HepG2 (cell line): ENCODE data around the gene SAPCD2.

ENCODE experiments used
- MYNN ChIP-seq: sonication (generic); formaldehyde crosslinking; IDR thresholded peaks from 2 replicates; pipeline ENCODE4 v1.4.0; 2020; ENCODE audit warnings: mild to moderate bottlenecking, low read depth, missing genetic modification reagents
- NR2C2 ChIP-seq: sonication (generic); formaldehyde crosslinking; IDR thresholded peaks from 2 replicates; pipeline ENCODE4 v1.4.0; 2020; ENCODE audit warnings: missing genetic modification reagents, mild to moderate bottlenecking, moderate library complexity, borderline replicate concordance
- POLR2A ChIP-seq, 2 experiments: IDR thresholded peaks; 2 replicates each; pipeline ENCODE4 v1.6.1; 2011; ENCODE audit warnings: low read depth in 2 of 2, low read length in 2 of 2, mild to moderate bottlenecking in 1 of 2, moderate library complexity in 1 of 2; ENCODE audit not compliant: insufficient read depth in 1 of 2
- SMARCE1 ChIP-seq: fragments of 450-650 bp; IDR thresholded peaks from 2 replicates; pipeline ENCODE4 v1.6.1; 2017; ENCODE audit warnings: borderline replicate concordance
- TRIM24 ChIP-seq: sonication (generic); formaldehyde crosslinking; IDR thresholded peaks from 2 replicates; pipeline ENCODE4 v1.8.0; 2022; ENCODE audit warnings: mild to moderate bottlenecking, missing genetic modification reagents
- ZBTB38 ChIP-seq: sonication (generic); formaldehyde crosslinking; IDR thresholded peaks from 2 replicates; pipeline ENCODE4 v1.5.1; 2020; ENCODE audit warnings: mild to moderate bottlenecking, missing genetic modification reagents
- ZNF589 ChIP-seq: sonication (generic); formaldehyde crosslinking; conservative IDR thresholded peaks from 2 replicates; pipeline ENCODE4 v1.8.0; 2022; ENCODE audit warnings: mild to moderate bottlenecking, moderate library complexity, missing genetic modification reagents
- TF ChIP-seq, protein P1 (sequence below): sonication (generic); formaldehyde crosslinking; IDR thresholded peaks from 2 replicates; pipeline ENCODE4 v1.5.0; 2020; ENCODE audit warnings: mild to moderate bottlenecking, missing genetic modification reagents, moderate library complexity
- TF ChIP-seq, protein P2 (sequence below): sonication (generic); formaldehyde crosslinking; IDR thresholded peaks from 2 replicates; pipeline ENCODE4 v1.4.0; 2020; ENCODE audit warnings: missing genetic modification reagents
- TF ChIP-seq, protein P3 (sequence below): sonication (generic); formaldehyde crosslinking; IDR thresholded peaks from 2 replicates; pipeline ENCODE4 v1.5.1; 2020; ENCODE audit warnings: mild to moderate bottlenecking, missing genetic modification reagents, moderate library complexity
- TF ChIP-seq, protein P4 (sequence below): conservative IDR thresholded peaks from 2 replicates; pipeline ENCODE4 v1.6.1; 2018; ENCODE audit warnings: missing genetic modification reagents

DNA sequence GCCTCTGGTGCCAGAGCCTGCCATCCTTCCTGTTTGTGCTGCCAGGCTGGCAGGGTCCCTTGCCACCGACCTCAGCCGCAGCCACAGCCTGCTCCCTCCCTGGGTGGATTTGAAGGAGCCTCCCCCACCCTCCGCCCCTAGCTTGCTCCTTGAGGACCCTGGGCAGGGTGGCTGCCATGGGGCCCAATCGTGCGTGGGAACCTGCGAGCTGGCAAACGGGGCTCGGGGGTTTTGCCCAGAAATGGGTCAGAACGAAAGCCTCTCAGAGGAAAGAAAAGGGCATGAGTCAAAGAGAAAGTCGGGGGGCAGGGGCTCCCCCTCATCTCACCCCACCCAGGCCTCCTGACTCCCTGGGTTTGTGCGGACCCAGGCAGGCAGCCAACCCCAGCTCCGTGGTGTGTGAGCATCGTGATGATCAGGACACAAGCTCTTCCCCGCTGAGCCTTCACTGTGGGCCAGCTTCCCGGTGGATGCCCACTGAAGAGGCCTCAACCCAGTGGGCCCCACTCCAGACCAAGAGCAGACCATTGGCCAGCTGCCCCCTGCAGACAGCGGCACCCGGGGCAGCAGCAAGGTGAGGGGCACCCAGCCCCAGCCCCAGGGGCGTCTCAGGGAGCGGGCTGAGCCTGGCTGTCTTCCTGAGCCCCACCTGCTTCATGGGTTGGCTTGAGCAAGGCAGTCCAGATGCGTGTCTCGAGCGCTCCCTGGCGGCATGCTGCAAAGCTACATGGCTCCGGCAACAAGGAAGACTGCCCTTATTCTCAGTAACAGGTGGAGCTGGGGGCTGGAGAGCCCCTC, 35.4 kb downstream of the SAPCD2 start:
- TF ChIP-seq, protein P1, sequence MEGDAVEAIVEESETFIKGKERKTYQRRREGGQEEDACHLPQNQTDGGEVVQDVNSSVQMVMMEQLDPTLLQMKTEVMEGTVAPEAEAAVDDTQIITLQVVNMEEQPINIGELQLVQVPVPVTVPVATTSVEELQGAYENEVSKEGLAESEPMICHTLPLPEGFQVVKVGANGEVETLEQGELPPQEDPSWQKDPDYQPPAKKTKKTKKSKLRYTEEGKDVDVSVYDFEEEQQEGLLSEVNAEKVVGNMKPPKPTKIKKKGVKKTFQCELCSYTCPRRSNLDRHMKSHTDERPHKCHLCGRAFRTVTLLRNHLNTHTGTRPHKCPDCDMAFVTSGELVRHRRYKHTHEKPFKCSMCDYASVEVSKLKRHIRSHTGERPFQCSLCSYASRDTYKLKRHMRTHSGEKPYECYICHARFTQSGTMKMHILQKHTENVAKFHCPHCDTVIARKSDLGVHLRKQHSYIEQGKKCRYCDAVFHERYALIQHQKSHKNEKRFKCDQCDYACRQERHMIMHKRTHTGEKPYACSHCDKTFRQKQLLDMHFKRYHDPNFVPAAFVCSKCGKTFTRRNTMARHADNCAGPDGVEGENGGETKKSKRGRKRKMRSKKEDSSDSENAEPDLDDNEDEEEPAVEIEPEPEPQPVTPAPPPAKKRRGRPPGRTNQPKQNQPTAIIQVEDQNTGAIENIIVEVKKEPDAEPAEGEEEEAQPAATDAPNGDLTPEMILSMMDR (CRISPR knock-in tag), result peak; percentile 99
- no peak for TF ChIP-seq SMARCE1
- TF ChIP-seq ZNF589 (CRISPR knock-in tag), result no peak
- no peak for TF ChIP-seq MYNN (CRISPR knock-in tag)
- TF ChIP-seq, protein P2, sequence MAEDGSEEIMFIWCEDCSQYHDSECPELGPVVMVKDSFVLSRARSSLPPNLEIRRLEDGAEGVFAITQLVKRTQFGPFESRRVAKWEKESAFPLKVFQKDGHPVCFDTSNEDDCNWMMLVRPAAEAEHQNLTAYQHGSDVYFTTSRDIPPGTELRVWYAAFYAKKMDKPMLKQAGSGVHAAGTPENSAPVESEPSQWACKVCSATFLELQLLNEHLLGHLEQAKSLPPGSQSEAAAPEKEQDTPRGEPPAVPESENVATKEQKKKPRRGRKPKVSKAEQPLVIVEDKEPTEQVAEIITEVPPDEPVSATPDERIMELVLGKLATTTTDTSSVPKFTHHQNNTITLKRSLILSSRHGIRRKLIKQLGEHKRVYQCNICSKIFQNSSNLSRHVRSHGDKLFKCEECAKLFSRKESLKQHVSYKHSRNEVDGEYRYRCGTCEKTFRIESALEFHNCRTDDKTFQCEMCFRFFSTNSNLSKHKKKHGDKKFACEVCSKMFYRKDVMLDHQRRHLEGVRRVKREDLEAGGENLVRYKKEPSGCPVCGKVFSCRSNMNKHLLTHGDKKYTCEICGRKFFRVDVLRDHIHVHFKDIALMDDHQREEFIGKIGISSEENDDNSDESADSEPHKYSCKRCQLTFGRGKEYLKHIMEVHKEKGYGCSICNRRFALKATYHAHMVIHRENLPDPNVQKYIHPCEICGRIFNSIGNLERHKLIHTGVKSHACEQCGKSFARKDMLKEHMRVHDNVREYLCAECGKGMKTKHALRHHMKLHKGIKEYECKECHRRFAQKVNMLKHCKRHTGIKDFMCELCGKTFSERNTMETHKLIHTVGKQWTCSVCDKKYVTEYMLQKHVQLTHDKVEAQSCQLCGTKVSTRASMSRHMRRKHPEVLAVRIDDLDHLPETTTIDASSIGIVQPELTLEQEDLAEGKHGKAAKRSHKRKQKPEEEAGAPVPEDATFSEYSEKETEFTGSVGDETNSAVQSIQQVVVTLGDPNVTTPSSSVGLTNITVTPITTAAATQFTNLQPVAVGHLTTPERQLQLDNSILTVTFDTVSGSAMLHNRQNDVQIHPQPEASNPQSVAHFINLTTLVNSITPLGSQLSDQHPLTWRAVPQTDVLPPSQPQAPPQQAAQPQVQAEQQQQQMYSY (CRISPR knock-in tag), result no peak
- TF ChIP-seq, protein P3, sequence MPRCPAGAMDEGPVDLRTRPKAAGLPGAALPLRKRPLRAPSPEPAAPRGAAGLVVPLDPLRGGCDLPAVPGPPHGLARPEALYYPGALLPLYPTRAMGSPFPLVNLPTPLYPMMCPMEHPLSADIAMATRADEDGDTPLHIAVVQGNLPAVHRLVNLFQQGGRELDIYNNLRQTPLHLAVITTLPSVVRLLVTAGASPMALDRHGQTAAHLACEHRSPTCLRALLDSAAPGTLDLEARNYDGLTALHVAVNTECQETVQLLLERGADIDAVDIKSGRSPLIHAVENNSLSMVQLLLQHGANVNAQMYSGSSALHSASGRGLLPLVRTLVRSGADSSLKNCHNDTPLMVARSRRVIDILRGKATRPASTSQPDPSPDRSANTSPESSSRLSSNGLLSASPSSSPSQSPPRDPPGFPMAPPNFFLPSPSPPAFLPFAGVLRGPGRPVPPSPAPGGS (CRISPR knock-in tag), result no peak
- TF ChIP-seq POLR2A (IDR thresholded peaks at IDR 0.05; ENCODE audit: insufficient read depth in 1 of 2, low read depth in 2 of 2, low read length in 2 of 2), result no peak
- TF ChIP-seq NR2C2 (CRISPR knock-in tag), result no peak
- TF ChIP-seq ZBTB38, result peak; percentile 34; the same call in 1 of the 2 replicates
- no peak for TF ChIP-seq TRIM24 (CRISPR knock-in tag)
- TF ChIP-seq, protein P4, sequence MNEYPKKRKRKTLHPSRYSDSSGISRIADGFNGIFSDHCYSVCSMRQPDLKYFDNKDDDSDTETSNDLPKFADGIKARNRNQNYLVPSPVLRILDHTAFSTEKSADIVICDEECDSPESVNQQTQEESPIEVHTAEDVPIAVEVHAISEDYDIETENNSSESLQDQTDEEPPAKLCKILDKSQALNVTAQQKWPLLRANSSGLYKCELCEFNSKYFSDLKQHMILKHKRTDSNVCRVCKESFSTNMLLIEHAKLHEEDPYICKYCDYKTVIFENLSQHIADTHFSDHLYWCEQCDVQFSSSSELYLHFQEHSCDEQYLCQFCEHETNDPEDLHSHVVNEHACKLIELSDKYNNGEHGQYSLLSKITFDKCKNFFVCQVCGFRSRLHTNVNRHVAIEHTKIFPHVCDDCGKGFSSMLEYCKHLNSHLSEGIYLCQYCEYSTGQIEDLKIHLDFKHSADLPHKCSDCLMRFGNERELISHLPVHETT (CRISPR knock-in tag), result no peak
